Measurements from ENCODE around the gene ATF6.
"Not testable (repeated sequence)": the region's sequence is repeated elsewhere in the genome, so short reads cannot be mapped to it uniquely, and the experiment has no call there.

The ATF6 gene

DNA sequence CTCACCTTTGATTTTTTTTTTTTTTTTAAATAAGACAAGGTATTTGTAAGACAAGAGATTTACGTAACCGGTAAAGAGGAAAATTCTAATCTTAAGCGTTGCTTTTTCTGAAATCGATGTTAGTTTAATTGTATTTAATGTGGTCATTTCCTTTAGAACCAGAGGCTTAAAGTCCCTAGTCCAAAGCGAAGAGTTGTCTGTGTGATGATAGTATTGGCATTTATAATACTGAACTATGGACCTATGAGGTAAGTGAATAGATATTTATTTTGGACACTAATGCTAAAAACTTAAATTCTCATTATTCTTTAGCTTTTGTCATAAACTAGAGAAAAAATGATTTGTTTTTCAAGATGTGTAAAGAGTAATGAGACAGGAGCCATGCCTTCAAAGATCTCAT is 54.8 kb downstream of the ATF6 start:
- H3K27me3 ChIP-seq (ENCODE audit: insufficient read depth, low read depth, severe bottlenecking) = no peaks in the 10 kb centered on the region
- peaks cover 28% of the 10 kb centered on the region for H3K36me3 ChIP-seq
- H3K4me3 ChIP-seq (ENCODE audit: low read depth, low read length) = no peak overlapping the region
- TF ChIP-seq, protein P1, sequence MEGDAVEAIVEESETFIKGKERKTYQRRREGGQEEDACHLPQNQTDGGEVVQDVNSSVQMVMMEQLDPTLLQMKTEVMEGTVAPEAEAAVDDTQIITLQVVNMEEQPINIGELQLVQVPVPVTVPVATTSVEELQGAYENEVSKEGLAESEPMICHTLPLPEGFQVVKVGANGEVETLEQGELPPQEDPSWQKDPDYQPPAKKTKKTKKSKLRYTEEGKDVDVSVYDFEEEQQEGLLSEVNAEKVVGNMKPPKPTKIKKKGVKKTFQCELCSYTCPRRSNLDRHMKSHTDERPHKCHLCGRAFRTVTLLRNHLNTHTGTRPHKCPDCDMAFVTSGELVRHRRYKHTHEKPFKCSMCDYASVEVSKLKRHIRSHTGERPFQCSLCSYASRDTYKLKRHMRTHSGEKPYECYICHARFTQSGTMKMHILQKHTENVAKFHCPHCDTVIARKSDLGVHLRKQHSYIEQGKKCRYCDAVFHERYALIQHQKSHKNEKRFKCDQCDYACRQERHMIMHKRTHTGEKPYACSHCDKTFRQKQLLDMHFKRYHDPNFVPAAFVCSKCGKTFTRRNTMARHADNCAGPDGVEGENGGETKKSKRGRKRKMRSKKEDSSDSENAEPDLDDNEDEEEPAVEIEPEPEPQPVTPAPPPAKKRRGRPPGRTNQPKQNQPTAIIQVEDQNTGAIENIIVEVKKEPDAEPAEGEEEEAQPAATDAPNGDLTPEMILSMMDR (IDR thresholded peaks at IDR 0.05; ENCODE audit: low read depth, low read length) = no peak
- H3K9me3 ChIP-seq (ENCODE audit: severe bottlenecking) = no peaks in the 10 kb centered on the region
- H3K27ac ChIP-seq = no peak overlapping the region
- no peak for DNase-seq

DNA sequence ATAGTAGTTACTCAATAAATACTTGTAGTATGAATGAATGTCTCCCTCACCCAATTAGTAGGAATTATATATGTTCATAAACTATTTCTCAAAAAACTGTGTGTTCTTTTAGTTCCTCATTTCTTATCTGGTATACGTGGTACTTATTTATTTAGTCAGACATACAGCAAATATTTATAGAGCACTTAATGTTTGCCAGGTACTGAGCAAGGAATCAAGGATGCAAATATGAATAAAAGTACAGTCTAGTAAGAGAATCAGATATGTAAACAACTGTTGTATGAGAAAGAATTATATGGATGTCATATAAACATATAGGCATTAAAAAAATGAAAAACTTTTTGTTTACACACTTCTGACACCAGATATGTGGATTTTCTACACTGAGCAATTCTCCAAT is 58.5 kb downstream of the ATF6 start:
- no peaks in the 10 kb centered on the region for H3K27me3 ChIP-seq (ENCODE audit: insufficient read depth, low read depth, severe bottlenecking)
- DNase-seq = no peak
- TF ChIP-seq, protein P1 (IDR thresholded peaks at IDR 0.05; ENCODE audit: low read depth, low read length) = no peak
- H3K36me3 ChIP-seq = peaks cover 27% of the 10 kb centered on the region
- H3K9me3 ChIP-seq (ENCODE audit: severe bottlenecking) = no peaks in the 10 kb centered on the region
- no peak overlapping the region for H3K27ac ChIP-seq
- H3K4me3 ChIP-seq (ENCODE audit: low read depth, low read length) = no peak overlapping the region

DNA sequence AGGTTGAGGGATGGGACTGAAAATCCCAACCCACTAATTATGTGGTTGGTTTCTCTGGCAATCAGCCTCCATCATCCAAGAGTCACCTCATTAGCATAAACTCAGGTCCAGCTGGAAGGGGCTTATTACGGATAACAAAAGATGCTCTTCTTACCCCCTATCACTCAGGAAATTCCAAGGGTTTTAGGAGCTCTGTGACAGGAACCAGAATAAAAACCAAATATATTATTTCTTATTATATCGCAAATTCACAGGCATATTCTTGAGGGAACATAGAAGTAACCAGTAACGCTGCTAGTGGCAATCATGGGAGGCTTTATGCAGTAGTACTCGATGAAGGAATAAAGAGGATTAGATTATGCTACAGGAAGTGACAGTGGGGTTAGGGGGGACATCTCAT is 59.7 kb downstream of the ATF6 start:
- Histone ChIP-seq H3K27ac (no peak overlapping the region), H3K4me3 (ENCODE audit: low read depth, low read length) (no peak overlapping the region), H3K36me3 (peaks cover 19% of the 10 kb centered on the region), H3K27me3 (ENCODE audit: insufficient read depth, low read depth, severe bottlenecking) (no peaks in the 10 kb centered on the region), H3K9me3 (ENCODE audit: severe bottlenecking) (peaks cover 8% of the 10 kb centered on the region)
- DNase-seq = no peak
- TF ChIP-seq, protein P1 (IDR thresholded peaks at IDR 0.05; ENCODE audit: low read depth, low read length) = no peak

DNA sequence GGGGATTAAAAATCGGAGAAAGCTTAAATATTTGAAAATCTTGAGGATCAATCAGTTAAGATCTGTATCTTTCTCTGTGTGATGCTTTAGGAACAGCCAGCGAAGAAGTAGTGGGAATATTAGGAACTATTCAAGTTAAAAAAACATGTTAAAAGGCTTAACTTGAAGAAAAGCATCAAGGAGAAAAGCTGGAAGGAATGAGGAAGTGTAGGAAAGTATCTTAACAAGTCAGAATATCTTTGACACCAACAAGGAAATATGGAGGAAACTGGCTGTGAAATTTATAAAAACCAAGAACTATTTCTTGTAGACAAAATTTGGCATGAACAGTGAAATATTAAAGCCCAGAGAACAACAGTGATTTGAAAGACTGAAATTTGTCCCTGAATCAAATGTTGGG is 60.4 kb downstream of the ATF6 start:
- no peak overlapping the region for H3K4me3 ChIP-seq (ENCODE audit: low read depth, low read length)
- no peak overlapping the region for H3K27ac ChIP-seq
- no peak for DNase-seq
- TF ChIP-seq, protein P1 (IDR thresholded peaks at IDR 0.05; ENCODE audit: low read depth, low read length) = no peak
- H3K9me3 ChIP-seq (ENCODE audit: severe bottlenecking) = peaks cover 13% of the 10 kb centered on the region
- H3K27me3 ChIP-seq (ENCODE audit: insufficient read depth, low read depth, severe bottlenecking) = no peaks in the 10 kb centered on the region
- H3K36me3 ChIP-seq = peaks cover 13% of the 10 kb centered on the region

DNA sequence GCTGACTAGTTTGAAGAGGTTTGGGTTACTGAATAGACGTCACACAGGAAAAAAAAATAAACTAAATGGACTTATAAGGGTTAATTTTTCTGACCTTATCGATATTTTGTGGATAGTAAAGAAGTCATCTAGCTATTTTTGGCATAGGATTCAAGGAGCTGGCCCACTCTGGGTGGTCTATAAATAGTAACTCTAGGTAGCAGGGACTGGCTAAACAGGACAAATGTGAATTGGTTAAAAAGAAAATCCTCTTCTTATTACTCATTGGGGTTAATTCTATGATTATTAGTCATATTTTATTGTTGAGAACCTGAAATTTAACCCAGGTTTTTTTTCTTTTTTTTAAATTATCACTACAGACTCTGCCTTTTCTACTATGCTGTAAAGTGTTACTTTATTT is 61.7 kb downstream of the ATF6 start:
- Histone ChIP-seq H3K36me3 (peaks cover 9% of the 10 kb centered on the region), H3K9me3 (ENCODE audit: severe bottlenecking) (peaks cover 19% of the 10 kb centered on the region), H3K27ac (no peak overlapping the region), H3K27me3 (ENCODE audit: insufficient read depth, low read depth, severe bottlenecking) (no peaks in the 10 kb centered on the region), H3K4me3 (ENCODE audit: low read depth, low read length) (no peak overlapping the region)
- DNase-seq = no peak
- TF ChIP-seq, protein P1 (IDR thresholded peaks at IDR 0.05; ENCODE audit: low read depth, low read length) = no peak

DNA sequence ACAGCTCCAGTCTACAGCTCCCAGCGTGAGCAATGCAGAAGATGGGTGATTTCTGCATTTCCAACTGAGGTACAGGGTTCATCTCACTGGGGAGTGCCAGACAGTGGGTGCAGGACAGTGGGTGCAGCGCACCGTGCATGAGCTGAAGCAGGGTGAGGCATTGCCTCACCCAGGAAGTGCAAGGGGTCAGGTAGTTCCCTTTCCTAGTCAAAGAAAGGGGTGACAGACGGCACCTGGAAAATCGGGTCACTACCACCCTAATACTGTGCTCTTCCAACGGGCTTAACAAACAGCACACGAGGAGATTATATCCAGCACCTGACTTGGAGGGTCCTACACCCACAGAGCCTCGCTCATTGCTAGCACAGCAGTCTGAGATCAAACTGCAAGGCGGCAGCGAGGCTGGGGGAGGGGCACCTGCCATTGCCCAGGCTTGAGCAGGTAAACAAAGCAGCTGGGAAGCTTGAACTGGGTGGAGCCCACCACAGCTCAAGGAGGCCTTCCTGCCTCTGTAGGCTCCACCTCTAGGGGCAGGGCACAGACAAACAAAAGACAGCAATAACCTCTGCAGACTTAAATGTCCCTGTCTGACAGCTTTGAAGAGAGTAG is 66.3 kb downstream of the ATF6 start:
- H3K4me3 ChIP-seq (ENCODE audit: low read depth, low read length); H3K36me3 ChIP-seq; DNase-seq; H3K27ac ChIP-seq; H3K27me3 ChIP-seq (ENCODE audit: insufficient read depth, low read depth, severe bottlenecking): not testable (repeated sequence)
- peaks cover 24% of the 10 kb centered on the region for H3K9me3 ChIP-seq (ENCODE audit: severe bottlenecking)
